Globus pallidus (tissue), 1 donor: ENCODE data around the gene NME5.
"Not testable (repeated sequence)": the region's sequence is repeated elsewhere in the genome, so short reads cannot be mapped to it uniquely, and the experiment has no call there.

Source experiments
- DNase-seq: peaks from one replicate; pipeline ENCODE4 v3.0.0-alpha.2; 2015; ENCODE audit warnings: low spot score

Gene NME5

DNA sequence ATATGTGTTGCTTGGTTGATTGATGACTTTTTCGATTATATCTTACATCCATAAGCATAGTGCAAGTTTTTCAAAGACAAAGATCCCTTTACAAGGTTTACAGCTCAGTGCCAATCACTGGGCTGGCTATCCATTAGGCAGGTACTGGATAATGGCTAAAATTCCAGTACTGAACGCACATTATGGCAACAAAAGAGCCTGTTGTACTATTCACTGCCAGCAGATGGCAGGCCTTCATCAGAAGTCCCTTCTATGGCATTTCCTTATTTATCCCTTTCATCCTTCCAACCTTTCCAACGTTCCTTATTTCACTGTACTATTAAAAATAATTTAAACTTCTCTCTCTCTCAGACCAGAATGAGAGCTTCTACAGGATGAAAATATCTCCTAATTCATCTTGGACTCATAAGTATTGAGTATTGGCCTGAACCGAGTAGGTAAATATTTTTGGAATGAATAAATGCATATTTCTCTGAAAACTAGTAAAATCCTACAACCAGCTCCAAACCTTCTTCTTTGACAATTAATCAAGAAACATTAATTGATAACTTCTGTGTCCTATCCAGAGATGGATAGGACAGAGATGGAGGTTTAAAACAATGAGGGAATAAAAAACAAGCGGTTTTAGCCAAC lies 62.0 kb downstream of the NME5 start:
- peak; percentile 64 for DNase-seq

DNA sequence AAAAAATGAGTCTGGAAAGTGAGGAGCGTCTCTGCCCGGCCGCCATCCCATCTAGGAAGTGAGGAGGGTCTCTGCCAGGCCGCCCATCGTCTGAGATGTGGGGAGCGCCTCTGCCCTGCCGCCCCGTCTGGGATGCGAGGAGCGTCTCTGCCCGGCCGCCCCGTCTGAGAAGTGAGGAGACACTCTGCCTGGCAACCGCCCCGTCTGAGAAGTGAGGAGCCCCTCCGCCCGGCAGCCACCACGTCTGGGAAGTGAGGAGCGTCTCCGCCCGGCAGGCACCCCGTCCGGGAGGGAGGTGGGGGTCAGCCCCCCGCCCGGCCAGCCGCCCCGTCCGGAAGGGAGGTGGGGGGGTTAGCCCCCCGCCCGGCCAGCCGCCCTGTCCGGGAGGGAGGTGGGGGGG lies 69.2 kb downstream of the NME5 start:
- not testable (repeated sequence) for DNase-seq

DNA sequence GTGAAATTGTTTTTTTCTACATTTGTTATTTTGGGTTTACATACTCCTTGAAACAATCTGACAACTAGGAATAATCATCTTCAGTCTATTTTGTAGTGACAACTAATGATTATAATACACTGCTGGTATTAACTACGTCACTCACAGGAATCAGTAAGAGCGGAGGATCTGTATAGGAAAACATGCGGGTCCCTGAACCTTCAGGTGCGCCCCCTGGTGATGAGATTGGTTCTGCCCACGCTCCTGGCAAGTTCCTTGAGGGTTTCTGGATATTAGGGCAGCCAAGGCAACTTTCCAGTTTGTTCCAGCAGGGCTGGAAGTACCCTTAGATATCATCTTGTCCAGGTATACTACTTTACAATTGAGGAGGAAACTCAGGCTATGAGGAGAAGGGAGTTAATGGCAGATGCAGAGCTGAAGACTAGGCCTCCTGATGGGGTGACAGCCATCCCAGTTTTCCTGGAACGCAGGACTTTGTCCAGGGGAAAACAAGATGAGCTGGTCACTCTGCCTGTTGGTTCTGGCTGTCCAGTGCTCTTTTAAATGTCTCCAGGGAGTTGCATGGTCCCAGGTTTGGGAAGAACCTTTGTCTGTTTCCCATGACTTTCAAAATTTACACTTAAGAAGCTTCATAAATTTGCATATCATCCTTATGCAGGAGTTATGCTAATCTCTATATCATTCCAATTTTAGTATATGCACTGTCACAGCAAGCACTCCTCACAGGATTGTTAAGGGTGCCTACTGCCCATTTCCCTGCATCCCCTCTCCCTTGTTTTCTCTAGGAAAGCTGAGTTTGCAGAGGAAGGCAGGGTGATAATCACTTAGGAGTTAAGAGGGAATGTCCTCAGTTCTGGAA lies 70.3 kb downstream of the NME5 start:
- peak; percentile 82 for DNase-seq

GRCh38 chr5:138067945-138068344 lies 71.3 kb downstream of the NME5 start:
- no peak for DNase-seq
